ENCODE results near the gene NPHP4. TPM values are rescaled to one million over a fixed set of nuclear protein-coding genes. Genes with fewer than 3 reads are reported as not detected.

Gene NPHP4
- total RNA-seq, 2 experiments from 2014 or later, result 6.2 to 7.7 TPM

- Histone ChIP-seq H3K4me3 (ENCODE audit: low read length) (no peak overlapping the region), H3K36me3 (ENCODE audit: insufficient read depth, low read length) (no peaks in the 10 kb centered on the region), H3K27me3 (ENCODE audit: control insufficient read depth in 1 of 2, insufficient read depth in 2 of 2, low read length in 2 of 2) (no peaks in the 10 kb centered on the region), H3K4me1 (ENCODE audit: insufficient read depth, low read length) (no peaks in the 10 kb centered on the region), H3K27ac (ENCODE audit: low read depth in 1 of 2, low read length in 2 of 2) (no peak overlapping the region), H3K9me3 (ENCODE audit: control insufficient read depth in 1 of 2, insufficient read depth in 1 of 2, low read length in 2 of 2) (peaks cover 0 to 9% of the 10 kb centered on the region in 2 experiments)
- Mint-ChIP-seq H3K36me3 (ENCODE audit: low read depth) (peaks cover 3% of the 10 kb centered on the region), H3K9me3 (no peaks in the 10 kb centered on the region), H3K27me3 (no peaks in the 10 kb centered on the region), H3K4me1 (ENCODE audit: low read depth) (no peaks in the 10 kb centered on the region), H3K4me3 (no peak overlapping the region), H3K27ac (no peak overlapping the region)
- ATAC-seq (ENCODE audit: poor library complexity) (no peak), DNase-seq (no peak)
- intact Hi-C loops (cut with DNase I, micrococcal nuclease), result no loop called here
- ChIA-PET POLR2A (no interaction called here), CTCF (no interaction called here)
- TF ChIP-seq CTCF (IDR thresholded peaks at IDR 0.05), result no peak
Measured at GRCh38 chr1:5857508-5858090, 134.6 kb downstream of the NPHP4 start.

GRCh38 chr1:5857011-5857410 is 135.2 kb downstream of the NPHP4 start:
- H3K4me3 Mint-ChIP-seq, result no peak overlapping the region
- H3K27me3 ChIP-seq (ENCODE audit: control insufficient read depth in 1 of 2, insufficient read depth in 2 of 2, low read length in 2 of 2), result no peaks in the 10 kb centered on the region
- no peaks in the 10 kb centered on the region for H3K36me3 ChIP-seq (ENCODE audit: insufficient read depth, low read length)
- intact Hi-C loops (cut with DNase I, micrococcal nuclease), result no loop called here
- TF ChIP-seq CTCF (IDR thresholded peaks at IDR 0.05), result no peak
- no peak overlapping the region for H3K27ac ChIP-seq (ENCODE audit: low read depth in 1 of 2, low read length in 2 of 2)
- no peaks in the 10 kb centered on the region for H3K27me3 Mint-ChIP-seq
- ChIA-PET CTCF (no interaction called here), POLR2A (no interaction called here)
- peaks cover 0 to 12% of the 10 kb centered on the region in 2 experiments for H3K9me3 ChIP-seq (ENCODE audit: control insufficient read depth in 1 of 2, insufficient read depth in 1 of 2, low read length in 2 of 2)
- DNase-seq (no peak), ATAC-seq (ENCODE audit: poor library complexity) (no peak)
- no peaks in the 10 kb centered on the region for H3K9me3 Mint-ChIP-seq
- no peaks in the 10 kb centered on the region for H3K4me1 Mint-ChIP-seq (ENCODE audit: low read depth)
- H3K27ac Mint-ChIP-seq, result no peak overlapping the region
- H3K36me3 Mint-ChIP-seq (ENCODE audit: low read depth), result no peaks in the 10 kb centered on the region
- no peaks in the 10 kb centered on the region for H3K4me1 ChIP-seq (ENCODE audit: insufficient read depth, low read length)
- H3K4me3 ChIP-seq (ENCODE audit: low read length), result no peak overlapping the region

- no peaks in the 10 kb centered on the region for H3K4me1 ChIP-seq (ENCODE audit: insufficient read depth, low read length)
- ChIA-PET CTCF (no interaction called here), POLR2A (no interaction called here)
- no peaks in the 10 kb centered on the region for H3K36me3 ChIP-seq (ENCODE audit: insufficient read depth, low read length)
- H3K27me3 ChIP-seq (ENCODE audit: control insufficient read depth in 1 of 2, insufficient read depth in 2 of 2, low read length in 2 of 2), result no peaks in the 10 kb centered on the region
- H3K27me3 Mint-ChIP-seq, result no peaks in the 10 kb centered on the region
- TF ChIP-seq CTCF (IDR thresholded peaks at IDR 0.05), result no peak
- ATAC-seq (ENCODE audit: poor library complexity) (no peak), DNase-seq (no peak)
- H3K9me3 ChIP-seq (ENCODE audit: control insufficient read depth in 1 of 2, insufficient read depth in 1 of 2, low read length in 2 of 2), result peaks cover 0 to 12% of the 10 kb centered on the region in 2 experiments
- no peaks in the 10 kb centered on the region for H3K4me1 Mint-ChIP-seq (ENCODE audit: low read depth)
- H3K27ac ChIP-seq (ENCODE audit: low read depth in 1 of 2, low read length in 2 of 2), result no peak overlapping the region
- H3K27ac Mint-ChIP-seq, result no peak overlapping the region
- H3K4me3 Mint-ChIP-seq, result no peak overlapping the region
- intact Hi-C loops (cut with DNase I, micrococcal nuclease), result no loop called here
- H3K4me3 ChIP-seq (ENCODE audit: low read length), result no peak overlapping the region
- no peaks in the 10 kb centered on the region for H3K36me3 Mint-ChIP-seq (ENCODE audit: low read depth)
- no peaks in the 10 kb centered on the region for H3K9me3 Mint-ChIP-seq
Measured at GRCh38 chr1:5856246-5856815, 135.9 kb downstream of the NPHP4 start.

Measured in CD4-positive, alpha-beta T cell (primary cell).